Activated T-cell treated with anti-CD3 and anti-CD28 coated beads for 1 hour (primary cell): ENCODE measurements around the gene EIF4G3.
"Not testable (repeated sequence)": the region's sequence is repeated elsewhere in the genome, so short reads cannot be mapped to it uniquely, and the experiment has no call there.

ENCODE experiments used
- DNase-seq: peaks from one replicate; pipeline ENCODE4 v3.0.0-alpha.2; 2020; ENCODE audit warnings: low read depth

EIF4G3 gene

GRCh38 chr1:21153388-21153787, 23.3 kb downstream of the EIF4G3 start:
- no peak for DNase-seq

GRCh38 chr1:21152423-21153100, 24.1 kb downstream of the EIF4G3 start:
- DNase-seq = no peak

GRCh38 chr1:21149855-21150432, 26.8 kb downstream of the EIF4G3 start:
- DNase-seq = no peak

- DNase-seq = no peak
These were observed 27.3 kb downstream of the EIF4G3 start for GRCh38 chr1:21149430-21149854.

- no peak for DNase-seq
These were observed 32.9 kb downstream of the EIF4G3 start for GRCh38 chr1:21143752-21144151.

- no peak for DNase-seq
These were observed 33.6 kb downstream of the EIF4G3 start for GRCh38 chr1:21143138-21143537.

GRCh38 chr1:21141030-21141429, 35.7 kb downstream of the EIF4G3 start:
- DNase-seq = no peak

- DNase-seq = no peak
These were observed 37.1 kb downstream of the EIF4G3 start for GRCh38 chr1:21139601-21140000.

GRCh38 chr1:21136344-21136743, 40.4 kb downstream of the EIF4G3 start:
- not testable (repeated sequence) for DNase-seq

GRCh38 chr1:21131200-21131599, 45.5 kb downstream of the EIF4G3 start:
- no peak for DNase-seq

- DNase-seq = no peak
These were observed 47.3 kb downstream of the EIF4G3 start for GRCh38 chr1:21129407-21129806.

GRCh38 chr1:21126324-21126723, 50.4 kb downstream of the EIF4G3 start:
- DNase-seq = no peak

GRCh38 chr1:21124846-21125245, 51.9 kb downstream of the EIF4G3 start:
- no peak for DNase-seq

GRCh38 chr1:21123287-21123948, 53.3 kb downstream of the EIF4G3 start:
- no peak for DNase-seq

GRCh38 chr1:21121764-21122471, 54.8 kb downstream of the EIF4G3 start:
- DNase-seq = no peak

GRCh38 chr1:21118167-21118566, 58.5 kb downstream of the EIF4G3 start:
- DNase-seq = no peak

GRCh38 chr1:21117597-21118001, 59.1 kb downstream of the EIF4G3 start:
- no peak for DNase-seq

- no peak for DNase-seq
These were observed 59.5 kb downstream of the EIF4G3 start for GRCh38 chr1:21117159-21117558.

GRCh38 chr1:21115098-21115760, 61.5 kb downstream of the EIF4G3 start:
- DNase-seq = no peak

- DNase-seq = no peak
These were observed 62.3 kb downstream of the EIF4G3 start for GRCh38 chr1:21114431-21114830.

- DNase-seq = no peak
These were observed 66.5 kb downstream of the EIF4G3 start for GRCh38 chr1:21110163-21110562.

GRCh38 chr1:21106709-21107108, 70.0 kb downstream of the EIF4G3 start:
- DNase-seq = no peak
